PFSK-1 (cell line): Measurements from ENCODE around the gene ZNF768.

Experiments
- FOXP2 ChIP-seq: optimal IDR thresholded peaks from 2 replicates; pipeline ENCODE3; 2011; ENCODE audit warnings: borderline replicate concordance, control low read depth, inconsistent platforms; ENCODE audit not compliant: insufficient read depth; ENCODE audit errors: extremely low read length, extremely low read depth
- POLR2AphosphoS5 ChIP-seq: IDR thresholded peaks from 2 replicates; pipeline ENCODE4 v1.6.1; 2012; ENCODE audit warnings: low read depth, mild to moderate bottlenecking, control low read depth, low read length, moderate library complexity
- SIN3A ChIP-seq: IDR thresholded peaks from 2 replicates; pipeline ENCODE4 v1.6.1; 2012; ENCODE audit warnings: mild to moderate bottlenecking, low read length, moderate library complexity, borderline replicate concordance; ENCODE audit not compliant: insufficient read depth
- TAF1 ChIP-seq: IDR thresholded peaks from 2 replicates; pipeline ENCODE4 v1.6.1; 2012; ENCODE audit warnings: low read length, control low read depth, borderline replicate concordance; ENCODE audit not compliant: insufficient read depth
- TF ChIP-seq, protein P1 (sequence below), 2 experiments: IDR thresholded peaks; 2 replicates each; pipeline versions ENCODE4 v1.6.1 to v1.8.0; 2011 to 2012; ENCODE audit warnings: low read depth in 2 of 2, low read length in 2 of 2, control low read depth in 1 of 2, inconsistent platforms in 1 of 2, mild to moderate bottlenecking in 1 of 2, moderate library complexity in 1 of 2; ENCODE audit not compliant: insufficient read depth in 1 of 2

DNA sequence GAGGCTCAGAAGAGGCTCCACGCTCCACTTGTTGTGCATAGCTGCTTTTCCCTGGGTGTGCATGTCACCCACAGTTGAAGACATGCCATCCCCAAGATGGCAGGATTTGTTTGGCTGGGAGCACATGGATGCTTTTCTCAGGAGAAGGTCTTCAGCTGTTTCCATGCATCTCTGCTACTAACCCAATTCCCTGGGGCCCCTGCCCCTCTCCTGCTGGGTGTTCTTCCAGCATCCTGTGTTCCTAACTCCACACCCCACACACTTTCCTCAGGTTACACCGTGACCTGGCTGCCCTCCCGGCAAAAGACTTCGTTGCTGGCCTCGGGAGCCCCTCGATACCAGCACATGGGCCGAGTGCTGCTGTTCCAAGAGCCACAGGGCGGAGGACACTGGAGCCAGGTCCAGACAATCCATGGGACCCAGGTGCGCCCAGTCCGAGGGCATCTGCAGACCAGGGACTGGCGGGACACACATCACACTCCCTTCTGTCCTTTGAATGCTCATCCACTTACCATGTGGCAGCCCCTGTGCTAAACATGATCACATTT, 32.4 kb downstream of the ZNF768 start:
- TF ChIP-seq, protein P1, sequence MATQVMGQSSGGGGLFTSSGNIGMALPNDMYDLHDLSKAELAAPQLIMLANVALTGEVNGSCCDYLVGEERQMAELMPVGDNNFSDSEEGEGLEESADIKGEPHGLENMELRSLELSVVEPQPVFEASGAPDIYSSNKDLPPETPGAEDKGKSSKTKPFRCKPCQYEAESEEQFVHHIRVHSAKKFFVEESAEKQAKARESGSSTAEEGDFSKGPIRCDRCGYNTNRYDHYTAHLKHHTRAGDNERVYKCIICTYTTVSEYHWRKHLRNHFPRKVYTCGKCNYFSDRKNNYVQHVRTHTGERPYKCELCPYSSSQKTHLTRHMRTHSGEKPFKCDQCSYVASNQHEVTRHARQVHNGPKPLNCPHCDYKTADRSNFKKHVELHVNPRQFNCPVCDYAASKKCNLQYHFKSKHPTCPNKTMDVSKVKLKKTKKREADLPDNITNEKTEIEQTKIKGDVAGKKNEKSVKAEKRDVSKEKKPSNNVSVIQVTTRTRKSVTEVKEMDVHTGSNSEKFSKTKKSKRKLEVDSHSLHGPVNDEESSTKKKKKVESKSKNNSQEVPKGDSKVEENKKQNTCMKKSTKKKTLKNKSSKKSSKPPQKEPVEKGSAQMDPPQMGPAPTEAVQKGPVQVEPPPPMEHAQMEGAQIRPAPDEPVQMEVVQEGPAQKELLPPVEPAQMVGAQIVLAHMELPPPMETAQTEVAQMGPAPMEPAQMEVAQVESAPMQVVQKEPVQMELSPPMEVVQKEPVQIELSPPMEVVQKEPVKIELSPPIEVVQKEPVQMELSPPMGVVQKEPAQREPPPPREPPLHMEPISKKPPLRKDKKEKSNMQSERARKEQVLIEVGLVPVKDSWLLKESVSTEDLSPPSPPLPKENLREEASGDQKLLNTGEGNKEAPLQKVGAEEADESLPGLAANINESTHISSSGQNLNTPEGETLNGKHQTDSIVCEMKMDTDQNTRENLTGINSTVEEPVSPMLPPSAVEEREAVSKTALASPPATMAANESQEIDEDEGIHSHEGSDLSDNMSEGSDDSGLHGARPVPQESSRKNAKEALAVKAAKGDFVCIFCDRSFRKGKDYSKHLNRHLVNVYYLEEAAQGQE (IDR thresholded peaks at IDR 0.05; ENCODE audit: insufficient read depth in 1 of 2, low read depth in 2 of 2, low read length in 2 of 2), result no peak
- no peak for TF ChIP-seq POLR2AphosphoS5
- TF ChIP-seq SIN3A, result no peak
- TF ChIP-seq TAF1, result no peak
- no peak for TF ChIP-seq FOXP2
